ENCODE data around the gene KCNH2. TPM values are rescaled to one million over a fixed set of nuclear protein-coding genes. Genes with fewer than 3 reads are reported as not detected.

Gene KCNH2
- total and polyA plus RNA-seq, 7 donors = 0.46 to 107 (median 40.6) TPM

GRCh38 chr7:150939466-150939865, 38.7 kb downstream of the KCNH2 start:
- Histone ChIP-seq H3K27ac (no peak overlapping the region), H3K27me3 (no peaks in the 10 kb centered on the region), H3K9me3 (no peaks in the 10 kb centered on the region), H3K4me1 (peaks cover 0 to 32% (median 30%) of the 10 kb centered on the region in 4 donors), H3K4me3 (no peak overlapping the region), H3K36me3 (no peaks in the 10 kb centered on the region)
- intact Hi-C loops (cut with DNase I) = no loop called here
- no peak for DNase-seq
- TF ChIP-seq EP300 (IDR thresholded peaks at IDR 0.05) = no peak

- Histone ChIP-seq H3K4me1 (peaks cover 0 to 32% (median 30%) of the 10 kb centered on the region in 4 donors), H3K4me3 (no peak overlapping the region), H3K36me3 (no peaks in the 10 kb centered on the region), H3K27me3 (no peaks in the 10 kb centered on the region), H3K27ac (no peak overlapping the region), H3K9me3 (no peaks in the 10 kb centered on the region)
- peak; percentile 43 for DNase-seq
- TF ChIP-seq POLR2AphosphoS5 (IDR thresholded peaks at IDR 0.05) = no peak
- no peak for TF ChIP-seq POLR2A (IDR thresholded peaks at IDR 0.05)
- TF ChIP-seq EP300 (IDR thresholded peaks at IDR 0.05) = no peak
- no peak for TF ChIP-seq CTCF (IDR thresholded peaks at IDR 0.05)
- intact Hi-C loops (cut with DNase I) = no loop called here
- 90 to 93% methylated on average over 2 of the region's 2 CpGs for WGBS, 2 donors
Observed at GRCh38 chr7:150939052-150939451, 39.1 kb downstream of the KCNH2 start.

- TF ChIP-seq EP300 (IDR thresholded peaks at IDR 0.05) (no peak), CTCF (IDR thresholded peaks at IDR 0.05) (no peak), POLR2A (IDR thresholded peaks at IDR 0.05) (no peak), POLR2AphosphoS5 (IDR thresholded peaks at IDR 0.05) (no peak)
- Histone ChIP-seq H3K27me3 (no peaks in the 10 kb centered on the region), H3K36me3 (no peaks in the 10 kb centered on the region), H3K9me3 (no peaks in the 10 kb centered on the region), H3K4me3 (no peak overlapping the region), H3K4me1 (peaks cover 0 to 32% (median 30%) of the 10 kb centered on the region in 4 donors), H3K27ac (no peak overlapping the region)
- intact Hi-C loops (cut with DNase I) = no loop called here
- WGBS, 2 donors = 65 to 68% methylated on average over 4 of the region's 4 CpGs
- no peak for DNase-seq
Observed at GRCh38 chr7:150938566-150938965, 39.6 kb downstream of the KCNH2 start.

- 23 to 24% methylated on average over 15 of the region's 15 CpGs for WGBS, 2 donors
- intact Hi-C loops (cut with DNase I) = no loop called here
- Histone ChIP-seq H3K4me3 (no peak overlapping the region), H3K27me3 (no peaks in the 10 kb centered on the region), H3K27ac (no peak overlapping the region), H3K9me3 (no peaks in the 10 kb centered on the region), H3K4me1 (peaks cover 0 to 31% (median 30%) of the 10 kb centered on the region in 4 donors), H3K36me3 (no peaks in the 10 kb centered on the region)
- TF ChIP-seq POLR2AphosphoS5 (IDR thresholded peaks at IDR 0.05) (no peak), EP300 (IDR thresholded peaks at IDR 0.05) (no peak), POLR2A (IDR thresholded peaks at IDR 0.05) (no peak), CTCF (IDR thresholded peaks at IDR 0.05) (no peak)
- peak; percentile 67 for DNase-seq
Observed at GRCh38 chr7:150937848-150938561, 40.1 kb downstream of the KCNH2 start.

- TF ChIP-seq CTCF (IDR thresholded peaks at IDR 0.05) = no peak
- TF ChIP-seq EP300 (IDR thresholded peaks at IDR 0.05) = no peak
- no peak for TF ChIP-seq POLR2AphosphoS5 (IDR thresholded peaks at IDR 0.05)
- TF ChIP-seq POLR2A (IDR thresholded peaks at IDR 0.05) = no peak
- H3K9me3 ChIP-seq = no peaks in the 10 kb centered on the region
- WGBS, 2 donors = 96 to 97% methylated on average over 9 of the region's 9 CpGs
Observed at GRCh38 chr7:150936018-150936417, 42.1 kb downstream of the KCNH2 start.

More at GRCh38 chr7:150936018-150936417, 42.1 kb downstream of the KCNH2 start:
- DNase-seq = no peak
- intact Hi-C loops (cut with DNase I) = no loop called here
- no peaks in the 10 kb centered on the region for H3K27me3 ChIP-seq
- no peak overlapping the region for H3K27ac ChIP-seq
- H3K36me3 ChIP-seq = no peaks in the 10 kb centered on the region
- H3K4me1 ChIP-seq = peaks cover 0 to 16% (median 14%) of the 10 kb centered on the region in 4 donors
- no peak overlapping the region for H3K4me3 ChIP-seq
